ENCODE measurements around the gene ARHGEF5. TPM values are rescaled to one million over a fixed set of nuclear protein-coding genes. Genes with fewer than 3 reads are reported as not detected.

The ARHGEF5 gene
- total and polyA plus RNA-seq, 2 of the 13 experiments (the other 11 are each of a cell fraction or from before 2014, with no cell fraction given), result 1.2 to 1.3 TPM

DNA sequence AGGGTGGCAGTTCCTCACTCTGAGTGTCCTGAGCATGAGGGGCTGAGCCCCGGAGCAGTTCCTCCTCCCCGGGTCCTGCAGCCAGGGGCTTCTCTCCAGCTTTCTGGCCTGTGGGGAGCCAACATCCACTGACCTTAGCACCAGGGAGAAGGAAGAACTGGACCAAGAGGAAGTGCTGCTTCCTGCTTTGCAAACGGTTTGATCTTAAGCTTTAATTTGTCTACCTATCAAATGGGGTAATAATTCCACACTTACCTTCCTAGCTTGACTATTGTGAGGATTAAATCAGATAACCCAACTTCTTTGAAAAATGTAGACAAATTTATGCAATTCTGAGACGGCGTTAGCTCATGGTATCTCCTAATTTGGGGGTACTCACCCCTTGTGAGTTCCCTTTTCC lies 46.3 kb downstream of the ARHGEF5 start:
- Histone ChIP-seq H3K27ac (ENCODE audit: extremely low read length, insufficient read depth, low read length) (no peak overlapping the region), H4K20me1 (ENCODE audit: insufficient read depth, low read length) (no peaks in the 10 kb centered on the region), H3K27me3 (ENCODE audit: control insufficient read depth in 1 of 2, insufficient read depth in 2 of 2, low read length in 2 of 2) (peaks cover 0 to 11% of the 10 kb centered on the region in 2 experiments; a peak in 2 of 5 replicates), H3K9me3 (ENCODE audit: low read length) (no peaks in the 10 kb centered on the region), H3K36me3 (replicated peaks in 1 of 2; ENCODE audit: control insufficient read depth in 1 of 2, insufficient read depth in 2 of 2, low read length in 2 of 2) (no peaks in the 10 kb centered on the region), H3K79me2 (ENCODE audit: insufficient read depth, low read length) (no peaks in the 10 kb centered on the region), H3K4me3 (replicated peaks in 1 of 3; ENCODE audit: insufficient read depth in 1 of 3, low read depth in 2 of 3, low read length in 3 of 3) (no peak overlapping the region), H3K4me1 (ENCODE audit: insufficient read depth, low read length) (no peaks in the 10 kb centered on the region), H3K9ac (ENCODE audit: insufficient read depth, low read depth, low read length) (no peak overlapping the region), H3K4me2 (ENCODE audit: low read depth, low read length) (no peak overlapping the region), H2AFZ (ENCODE audit: low read length) (no peak overlapping the region)
- in situ Hi-C loops (cut with HindIII; ENCODE audit: extremely low pct_ligation_motif_present, low pct_unique_long_range_greater_than_20kb) (no loop called here), intact Hi-C loops (cut with micrococcal nuclease; ENCODE audit: unreplicated experiment) (no loop called here)
- no peak for FAIRE-seq
- no peak for ATAC-seq
- 10% methylated on average over 4 of the region's 5 CpGs for WGBS (ENCODE audit: low lambda C conversion rate)
- no TSS peak for BruUV-seq (replicated peaks)
- ChIA-PET POLR2A (no interaction called here), CTCF (ENCODE audit: low intra/inter-chr PET ratio, low total read pairs) (no interaction called here)
- no peak for DNase-seq (ENCODE audit: low spot score)
- TF ChIP-seq, protein P1, sequence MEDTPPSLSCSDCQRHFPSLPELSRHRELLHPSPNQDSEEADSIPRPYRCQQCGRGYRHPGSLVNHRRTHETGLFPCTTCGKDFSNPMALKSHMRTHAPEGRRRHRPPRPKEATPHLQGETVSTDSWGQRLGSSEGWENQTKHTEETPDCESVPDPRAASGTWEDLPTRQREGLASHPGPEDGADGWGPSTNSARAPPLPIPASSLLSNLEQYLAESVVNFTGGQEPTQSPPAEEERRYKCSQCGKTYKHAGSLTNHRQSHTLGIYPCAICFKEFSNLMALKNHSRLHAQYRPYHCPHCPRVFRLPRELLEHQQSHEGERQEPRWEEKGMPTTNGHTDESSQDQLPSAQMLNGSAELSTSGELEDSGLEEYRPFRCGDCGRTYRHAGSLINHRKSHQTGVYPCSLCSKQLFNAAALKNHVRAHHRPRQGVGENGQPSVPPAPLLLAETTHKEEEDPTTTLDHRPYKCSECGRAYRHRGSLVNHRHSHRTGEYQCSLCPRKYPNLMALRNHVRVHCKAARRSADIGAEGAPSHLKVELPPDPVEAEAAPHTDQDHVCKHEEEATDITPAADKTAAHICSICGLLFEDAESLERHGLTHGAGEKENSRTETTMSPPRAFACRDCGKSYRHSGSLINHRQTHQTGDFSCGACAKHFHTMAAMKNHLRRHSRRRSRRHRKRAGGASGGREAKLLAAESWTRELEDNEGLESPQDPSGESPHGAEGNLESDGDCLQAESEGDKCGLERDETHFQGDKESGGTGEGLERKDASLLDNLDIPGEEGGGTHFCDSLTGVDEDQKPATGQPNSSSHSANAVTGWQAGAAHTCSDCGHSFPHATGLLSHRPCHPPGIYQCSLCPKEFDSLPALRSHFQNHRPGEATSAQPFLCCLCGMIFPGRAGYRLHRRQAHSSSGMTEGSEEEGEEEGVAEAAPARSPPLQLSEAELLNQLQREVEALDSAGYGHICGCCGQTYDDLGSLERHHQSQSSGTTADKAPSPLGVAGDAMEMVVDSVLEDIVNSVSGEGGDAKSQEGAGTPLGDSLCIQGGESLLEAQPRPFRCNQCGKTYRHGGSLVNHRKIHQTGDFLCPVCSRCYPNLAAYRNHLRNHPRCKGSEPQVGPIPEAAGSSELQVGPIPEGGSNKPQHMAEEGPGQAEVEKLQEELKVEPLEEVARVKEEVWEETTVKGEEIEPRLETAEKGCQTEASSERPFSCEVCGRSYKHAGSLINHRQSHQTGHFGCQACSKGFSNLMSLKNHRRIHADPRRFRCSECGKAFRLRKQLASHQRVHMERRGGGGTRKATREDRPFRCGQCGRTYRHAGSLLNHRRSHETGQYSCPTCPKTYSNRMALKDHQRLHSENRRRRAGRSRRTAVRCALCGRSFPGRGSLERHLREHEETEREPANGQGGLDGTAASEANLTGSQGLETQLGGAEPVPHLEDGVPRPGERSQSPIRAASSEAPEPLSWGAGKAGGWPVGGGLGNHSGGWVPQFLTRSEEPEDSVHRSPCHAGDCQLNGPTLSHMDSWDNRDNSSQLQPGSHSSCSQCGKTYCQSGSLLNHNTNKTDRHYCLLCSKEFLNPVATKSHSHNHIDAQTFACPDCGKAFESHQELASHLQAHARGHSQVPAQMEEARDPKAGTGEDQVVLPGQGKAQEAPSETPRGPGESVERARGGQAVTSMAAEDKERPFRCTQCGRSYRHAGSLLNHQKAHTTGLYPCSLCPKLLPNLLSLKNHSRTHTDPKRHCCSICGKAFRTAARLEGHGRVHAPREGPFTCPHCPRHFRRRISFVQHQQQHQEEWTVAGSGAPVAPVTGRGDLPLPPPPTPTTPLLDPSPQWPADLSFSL (CRISPR knock-in tag; IDR thresholded peaks at IDR 0.05), result no peak
- TF ChIP-seq TAF15 (IDR thresholded peaks at IDR 0.05; ENCODE audit: low read depth, low read length, poor library complexity, severe bottlenecking) (no peak), MAF1 (CRISPR knock-in tag; IDR thresholded peaks at IDR 0.05; ENCODE audit: borderline replicate concordance) (no peak), ZBTB42 (CRISPR knock-in tag; IDR thresholded peaks at IDR 0.05) (no peak), ZNF20 (CRISPR knock-in tag; IDR thresholded peaks at IDR 0.05) (no peak), ZFP36L2 (CRISPR knock-in tag; IDR thresholded peaks at IDR 0.05) (no peak)
- TF ChIP-seq, protein P2, sequence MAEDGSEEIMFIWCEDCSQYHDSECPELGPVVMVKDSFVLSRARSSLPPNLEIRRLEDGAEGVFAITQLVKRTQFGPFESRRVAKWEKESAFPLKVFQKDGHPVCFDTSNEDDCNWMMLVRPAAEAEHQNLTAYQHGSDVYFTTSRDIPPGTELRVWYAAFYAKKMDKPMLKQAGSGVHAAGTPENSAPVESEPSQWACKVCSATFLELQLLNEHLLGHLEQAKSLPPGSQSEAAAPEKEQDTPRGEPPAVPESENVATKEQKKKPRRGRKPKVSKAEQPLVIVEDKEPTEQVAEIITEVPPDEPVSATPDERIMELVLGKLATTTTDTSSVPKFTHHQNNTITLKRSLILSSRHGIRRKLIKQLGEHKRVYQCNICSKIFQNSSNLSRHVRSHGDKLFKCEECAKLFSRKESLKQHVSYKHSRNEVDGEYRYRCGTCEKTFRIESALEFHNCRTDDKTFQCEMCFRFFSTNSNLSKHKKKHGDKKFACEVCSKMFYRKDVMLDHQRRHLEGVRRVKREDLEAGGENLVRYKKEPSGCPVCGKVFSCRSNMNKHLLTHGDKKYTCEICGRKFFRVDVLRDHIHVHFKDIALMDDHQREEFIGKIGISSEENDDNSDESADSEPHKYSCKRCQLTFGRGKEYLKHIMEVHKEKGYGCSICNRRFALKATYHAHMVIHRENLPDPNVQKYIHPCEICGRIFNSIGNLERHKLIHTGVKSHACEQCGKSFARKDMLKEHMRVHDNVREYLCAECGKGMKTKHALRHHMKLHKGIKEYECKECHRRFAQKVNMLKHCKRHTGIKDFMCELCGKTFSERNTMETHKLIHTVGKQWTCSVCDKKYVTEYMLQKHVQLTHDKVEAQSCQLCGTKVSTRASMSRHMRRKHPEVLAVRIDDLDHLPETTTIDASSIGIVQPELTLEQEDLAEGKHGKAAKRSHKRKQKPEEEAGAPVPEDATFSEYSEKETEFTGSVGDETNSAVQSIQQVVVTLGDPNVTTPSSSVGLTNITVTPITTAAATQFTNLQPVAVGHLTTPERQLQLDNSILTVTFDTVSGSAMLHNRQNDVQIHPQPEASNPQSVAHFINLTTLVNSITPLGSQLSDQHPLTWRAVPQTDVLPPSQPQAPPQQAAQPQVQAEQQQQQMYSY (CRISPR knock-in tag; IDR thresholded peaks at IDR 0.05), result no peak
- TF ChIP-seq, protein P3, sequence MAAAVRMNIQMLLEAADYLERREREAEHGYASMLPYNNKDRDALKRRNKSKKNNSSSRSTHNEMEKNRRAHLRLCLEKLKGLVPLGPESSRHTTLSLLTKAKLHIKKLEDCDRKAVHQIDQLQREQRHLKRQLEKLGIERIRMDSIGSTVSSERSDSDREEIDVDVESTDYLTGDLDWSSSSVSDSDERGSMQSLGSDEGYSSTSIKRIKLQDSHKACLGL (CRISPR knock-in tag; IDR thresholded peaks at IDR 0.05), result no peak
- TF ChIP-seq, protein P4, sequence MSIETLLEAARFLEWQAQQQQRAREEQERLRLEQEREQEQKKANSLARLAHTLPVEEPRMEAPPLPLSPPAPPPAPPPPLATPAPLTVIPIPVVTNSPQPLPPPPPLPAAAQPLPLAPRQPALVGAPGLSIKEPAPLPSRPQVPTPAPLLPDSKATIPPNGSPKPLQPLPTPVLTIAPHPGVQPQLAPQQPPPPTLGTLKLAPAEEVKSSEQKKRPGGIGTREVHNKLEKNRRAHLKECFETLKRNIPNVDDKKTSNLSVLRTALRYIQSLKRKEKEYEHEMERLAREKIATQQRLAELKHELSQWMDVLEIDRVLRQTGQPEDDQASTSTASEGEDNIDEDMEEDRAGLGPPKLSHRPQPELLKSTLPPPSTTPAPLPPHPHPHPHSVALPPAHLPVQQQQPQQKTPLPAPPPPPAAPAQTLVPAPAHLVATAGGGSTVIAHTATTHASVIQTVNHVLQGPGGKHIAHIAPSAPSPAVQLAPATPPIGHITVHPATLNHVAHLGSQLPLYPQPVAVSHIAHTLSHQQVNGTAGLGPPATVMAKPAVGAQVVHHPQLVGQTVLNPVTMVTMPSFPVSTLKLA (IDR thresholded peaks at IDR 0.05), result no peak
- TF ChIP-seq, protein P5, sequence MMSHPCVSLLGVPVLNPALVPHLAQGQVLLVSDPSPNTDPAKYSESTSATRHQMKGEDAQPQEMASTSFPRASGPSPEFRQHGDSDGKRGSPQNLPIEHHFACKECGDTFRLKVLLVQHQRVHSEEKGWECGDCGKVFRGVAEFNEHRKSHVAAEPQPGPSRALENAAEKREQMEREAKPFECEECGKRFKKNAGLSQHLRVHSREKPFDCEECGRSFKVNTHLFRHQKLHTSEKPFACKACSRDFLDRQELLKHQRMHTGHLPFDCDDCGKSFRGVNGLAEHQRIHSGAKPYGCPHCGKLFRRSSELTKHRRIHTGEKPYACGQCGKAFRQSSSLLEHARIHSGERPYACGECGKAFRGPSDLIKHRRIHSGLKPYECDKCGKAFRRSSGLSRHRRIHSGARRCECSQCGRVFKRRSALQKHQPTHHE (CRISPR knock-in tag; IDR thresholded peaks at IDR 0.05; ENCODE audit: borderline replicate concordance), result no peak
